Kidney capillary endothelial cell (primary cell): ENCODE data around the gene SNPH.
A peak's percentile ranks its signal among the peaks of the same experiment; 100 is the strongest.

Experiments
- DNase-seq: peaks from one replicate; pipeline ENCODE4 v3.0.0-alpha.2; 2018; ENCODE audit warnings: low spot score

The SNPH gene

GRCh38 chr20:1306316-1307135 lies 40.4 kb downstream of the SNPH start:
- no peak for DNase-seq

DNA sequence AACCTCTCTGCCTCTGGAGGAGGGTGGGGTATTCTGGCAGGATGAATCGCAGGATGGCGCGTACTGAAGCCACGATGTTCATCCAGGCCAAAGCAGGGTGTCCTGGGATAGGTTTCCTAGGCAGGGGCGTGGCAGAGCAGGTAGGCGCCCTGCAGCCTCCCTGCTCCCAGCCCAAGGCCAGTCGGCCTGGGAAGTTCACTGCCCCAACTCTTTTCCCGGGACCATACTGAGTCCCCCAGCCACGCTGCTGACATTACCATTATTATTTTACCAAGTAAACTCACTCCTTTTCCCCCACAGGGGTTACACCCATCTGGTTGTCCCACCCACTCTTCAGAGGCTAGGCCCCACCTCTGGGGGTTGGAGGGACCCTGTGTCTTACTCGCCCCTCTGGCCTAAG lies 41.1 kb downstream of the SNPH start:
- DNase-seq = no peak

- no peak for DNase-seq
These were observed 41.5 kb downstream of the SNPH start for GRCh38 chr20:1307571-1307971.

- no peak for DNase-seq
These were observed 42.1 kb downstream of the SNPH start for GRCh38 chr20:1308067-1308701.

DNA sequence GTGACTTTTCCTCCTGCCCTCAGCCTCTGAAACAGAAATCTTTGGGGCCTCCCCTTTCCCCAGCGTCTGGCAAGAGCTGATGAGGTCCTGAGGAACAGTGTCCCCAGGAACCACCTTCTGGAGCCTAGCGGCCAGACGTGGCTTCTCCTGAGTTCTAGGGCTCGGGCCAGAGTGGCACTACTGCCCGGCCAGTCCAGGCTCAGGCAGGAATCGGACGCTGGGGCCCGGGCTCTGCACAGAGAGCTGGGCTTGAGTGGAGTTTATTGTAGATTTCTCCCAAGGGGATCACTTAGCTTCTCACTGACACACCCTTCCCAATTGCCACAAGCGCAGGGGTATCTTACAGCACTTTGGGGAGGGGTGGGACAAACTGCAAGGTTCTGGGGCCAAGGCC lies 42.6 kb downstream of the SNPH start:
- DNase-seq = no peak

DNA sequence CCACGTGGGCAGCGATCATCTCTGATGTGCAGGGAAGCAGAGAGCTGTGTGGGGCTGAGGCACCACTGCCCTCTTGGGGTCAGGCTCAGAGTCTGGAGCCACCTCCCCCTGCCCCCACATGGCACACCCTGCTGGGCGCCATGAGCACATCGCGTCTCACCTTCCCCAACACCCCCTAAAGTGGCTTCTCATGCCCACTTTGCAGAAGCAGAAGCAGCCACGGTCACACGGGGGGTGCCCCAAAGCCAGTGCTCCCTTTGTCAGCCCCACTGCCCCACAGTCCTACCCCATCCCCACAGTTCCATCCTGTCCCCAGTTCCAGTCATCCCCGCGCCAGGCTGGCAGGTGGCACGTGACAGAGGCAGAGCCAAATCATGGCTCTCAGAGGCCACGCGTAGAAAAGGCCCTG lies 43.3 kb downstream of the SNPH start:
- DNase-seq = no peak

- no peak for DNase-seq
These were observed 44.0 kb downstream of the SNPH start for GRCh38 chr20:1310071-1310470.

GRCh38 chr20:1310506-1311190 lies 44.6 kb downstream of the SNPH start:
- DNase-seq = no peak

DNA sequence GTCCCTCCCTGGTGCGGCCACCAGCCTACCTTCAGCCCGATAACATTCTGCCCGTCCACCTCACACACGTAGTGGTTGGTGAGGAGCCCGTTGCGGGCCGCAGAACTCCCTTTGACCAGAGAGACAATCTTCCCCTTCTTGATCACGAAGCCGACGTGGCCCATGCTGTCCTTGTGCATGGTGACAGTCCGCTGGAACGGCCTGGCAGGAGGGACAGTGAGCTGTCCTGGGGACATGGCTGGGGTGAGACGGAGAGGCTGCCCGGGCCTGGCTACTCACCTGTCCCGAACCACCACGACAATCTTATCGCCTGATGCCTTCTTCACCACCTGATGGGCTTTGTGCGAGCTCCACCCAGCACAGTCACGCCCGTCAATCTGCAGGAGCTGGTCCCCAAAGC lies 46.2 kb downstream of the SNPH start:
- DNase-seq = no peak

GRCh38 chr20:1312904-1313235 lies 46.8 kb downstream of the SNPH start:
- DNase-seq = no peak

DNA sequence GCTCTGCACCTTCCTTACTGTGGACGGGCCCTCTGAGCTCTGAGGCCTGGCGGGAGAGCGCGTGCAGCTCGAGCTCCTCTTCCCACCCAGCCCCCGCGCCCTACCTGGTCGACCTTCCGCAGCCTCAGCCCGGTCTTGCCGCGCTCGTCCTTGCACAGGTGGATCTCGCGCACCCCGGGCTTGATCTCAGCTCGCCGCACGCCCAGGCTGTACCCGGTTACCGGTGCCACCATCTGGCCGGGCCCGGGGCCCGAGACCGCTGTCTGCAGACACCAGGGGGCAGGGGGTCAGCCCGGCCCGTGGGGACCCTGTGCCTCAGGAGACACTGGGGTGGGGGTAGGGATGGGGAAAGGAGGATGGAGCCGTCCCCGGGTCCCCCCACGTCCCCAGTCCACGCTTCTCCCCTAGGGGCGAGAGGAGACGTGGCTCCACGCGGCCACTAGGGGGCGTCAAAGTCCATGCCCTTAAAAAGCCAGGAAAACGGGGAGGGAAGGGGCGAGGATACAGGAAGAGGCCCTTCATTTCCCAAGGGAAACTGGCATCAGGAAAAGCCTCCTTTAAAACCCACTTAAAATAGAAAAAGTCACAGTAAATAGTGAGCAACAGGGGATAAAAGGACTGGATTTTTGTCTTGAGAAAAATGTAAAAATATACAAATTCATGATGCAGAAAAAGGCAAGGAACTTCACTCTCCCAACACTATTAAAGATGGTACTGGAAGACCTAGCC lies 47.3 kb downstream of the SNPH start:
- peak; percentile 87 for DNase-seq

DNA sequence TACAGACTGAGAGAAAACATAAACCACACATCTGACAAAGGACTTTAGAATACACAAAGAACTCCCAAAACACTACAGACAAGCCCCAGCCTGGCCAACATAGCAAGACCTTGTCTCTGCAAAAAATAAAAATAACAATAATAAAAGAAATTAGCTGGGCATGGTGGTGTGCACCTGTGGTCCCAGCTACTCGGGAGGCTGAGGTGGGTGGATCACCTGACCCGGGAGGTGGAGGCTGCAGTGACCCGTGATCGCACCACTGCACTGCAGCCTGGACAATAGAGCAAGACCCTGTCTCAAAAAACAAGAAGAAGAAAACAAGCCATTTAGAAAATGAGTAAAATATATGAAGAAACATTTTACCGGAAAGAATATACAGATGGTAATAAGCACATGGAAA lies 49.7 kb downstream of the SNPH start:
- DNase-seq = no peak

DNA sequence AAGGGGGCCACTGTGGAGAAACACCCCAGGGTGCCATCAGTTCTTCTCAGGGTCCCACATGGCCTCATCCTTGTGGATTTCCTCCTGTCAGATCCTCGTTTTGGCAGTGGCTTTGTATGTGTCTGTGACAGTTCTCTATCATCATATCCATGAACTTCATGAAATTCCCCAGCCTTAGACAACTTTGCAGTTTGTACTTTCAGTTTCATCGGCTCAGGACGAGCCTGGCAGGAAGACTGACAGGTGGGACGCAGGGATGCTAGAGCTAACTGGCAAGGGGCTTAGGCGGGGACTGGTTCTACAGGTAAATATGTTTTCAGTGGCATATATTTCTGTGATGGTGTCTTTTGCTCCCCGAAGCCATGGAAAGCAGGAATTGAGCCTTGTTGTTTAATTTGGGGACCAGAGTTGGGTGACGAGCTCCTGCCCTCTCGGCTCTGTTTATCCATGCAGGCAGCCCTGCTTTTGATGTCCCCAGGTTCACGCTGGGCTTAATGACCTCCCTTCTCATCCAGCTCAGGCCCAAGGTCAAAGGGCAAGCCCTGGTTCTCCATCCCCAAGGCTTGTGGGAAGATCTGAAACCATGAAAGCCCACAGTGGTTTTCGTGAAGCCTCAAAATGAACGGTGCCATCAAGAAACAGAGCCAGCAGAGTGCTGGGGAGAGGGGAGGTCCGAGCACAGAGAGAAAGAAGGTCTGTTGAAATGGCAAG lies 51.6 kb downstream of the SNPH start:
- no peak for DNase-seq

DNA sequence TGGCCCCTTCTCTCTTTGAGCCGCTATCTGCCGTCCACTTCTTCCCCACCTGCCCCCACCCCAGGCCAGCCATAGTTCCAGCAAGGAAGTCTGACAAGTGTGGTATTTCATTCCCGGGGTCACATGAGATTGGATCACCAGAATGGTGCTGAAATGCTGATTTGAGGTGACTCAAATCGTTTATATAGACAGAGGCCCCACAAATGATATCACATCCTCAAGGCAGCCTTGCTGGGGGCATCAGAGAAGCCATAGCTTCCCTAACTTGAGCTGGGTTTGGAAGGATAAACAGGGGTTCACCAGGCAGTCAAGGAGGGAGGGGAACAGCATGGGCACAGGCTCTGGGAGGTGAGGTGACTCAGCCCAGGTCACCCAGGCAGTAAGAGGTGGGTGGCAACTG lies 53.0 kb downstream of the SNPH start:
- no peak for DNase-seq

DNA sequence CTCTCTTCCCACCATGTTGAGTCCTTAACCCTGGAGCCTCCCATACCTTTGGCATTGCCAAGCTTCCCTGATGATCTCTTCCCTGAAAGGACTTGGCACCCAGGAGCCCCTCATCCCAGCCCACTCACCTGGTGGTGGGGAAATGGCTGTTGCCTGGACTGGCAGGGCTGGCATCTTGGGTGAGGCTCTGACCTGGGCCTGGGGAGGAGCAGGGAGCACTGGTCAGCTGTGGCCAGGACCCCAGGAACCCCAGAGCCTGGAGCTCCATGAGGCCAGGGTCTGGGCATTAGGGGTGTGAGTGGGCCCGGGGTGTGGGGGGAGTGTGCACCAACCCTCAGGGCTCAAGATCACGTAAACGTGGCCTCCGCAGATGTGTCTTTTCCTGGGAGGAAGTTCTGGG lies 53.4 kb downstream of the SNPH start:
- no peak for DNase-seq

DNA sequence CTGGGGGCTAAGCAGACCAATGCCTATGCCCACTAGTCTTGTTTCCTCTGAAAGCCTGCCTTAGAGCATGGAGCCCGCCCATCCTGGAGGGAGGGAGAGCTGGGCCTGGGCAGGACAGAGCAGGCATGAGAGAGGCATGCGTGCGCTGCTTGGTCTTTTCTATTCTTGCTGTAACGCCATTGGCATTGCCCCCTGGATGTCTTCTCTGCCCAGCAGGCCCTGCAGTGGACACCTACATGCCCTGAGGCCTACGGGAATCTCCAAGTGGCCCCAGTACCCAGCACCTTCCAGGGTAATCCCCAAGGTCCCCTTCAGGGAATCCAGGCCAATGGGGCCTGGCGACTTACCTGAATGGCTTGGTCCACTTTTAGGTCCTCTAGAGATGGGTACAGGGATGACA lies 53.9 kb downstream of the SNPH start:
- DNase-seq = no peak

GRCh38 chr20:1320902-1321653 lies 55.0 kb downstream of the SNPH start:
- DNase-seq = no peak

GRCh38 chr20:1321654-1321939 lies 55.5 kb downstream of the SNPH start:
- no peak for DNase-seq

GRCh38 chr20:1322511-1323245 lies 56.6 kb downstream of the SNPH start:
- peak; percentile 97 for DNase-seq

GRCh38 chr20:1323256-1323655 lies 57.2 kb downstream of the SNPH start:
- DNase-seq = no peak
